K562 (cell line): ENCODE measurements around the gene SOCS4. TPM values are rescaled to one million over a fixed set of nuclear protein-coding genes. Genes with fewer than 3 reads are reported as not detected.

ENCODE experiments used
- CHD1 ChIP-seq: fragments of 200-600 bp; sonication (generic); IDR thresholded peaks from one replicate; pipeline ENCODE4 v1.6.1; 2012; ENCODE audit warnings: mild to moderate bottlenecking, moderate library complexity, low read length, inconsistent platforms
- DPF2 ChIP-seq: fragments of 450-650 bp; IDR thresholded peaks from 2 replicates; pipeline ENCODE4 v1.6.1; 2016
- E2F6 ChIP-seq, 2 experiments: IDR thresholded peaks; 2 replicates each; pipeline ENCODE4 v1.6.1; 2011; ENCODE audit warnings: borderline replicate concordance in 1 of 2, control low read depth in 1 of 2, low read depth in 1 of 2, low read length in 1 of 2, mild to moderate bottlenecking in 1 of 2, mixed read lengths in 1 of 2, moderate library complexity in 1 of 2; ENCODE audit not compliant: insufficient read depth in 1 of 2, insufficient read length in 1 of 2, poor library complexity in 1 of 2, severe bottlenecking in 1 of 2; ENCODE audit errors: extremely low read depth in 1 of 2
- FOS ChIP-seq: IDR thresholded peaks from 3 replicates; pipeline ENCODE4 v1.6.1; 2011; ENCODE audit not compliant: insufficient read length; ENCODE audit errors: extremely low read depth
- HNRNPLL ChIP-seq: fragments of 200-400 bp; formaldehyde crosslinking; IDR thresholded peaks from 2 replicates; pipeline ENCODE4 v1.6.1; 2017; ENCODE audit warnings: low read length, low read depth, mild to moderate bottlenecking; ENCODE audit not compliant: poor library complexity, severe bottlenecking
- ILK ChIP-seq: fragments of 450-650 bp; IDR thresholded peaks from 2 replicates; pipeline ENCODE4 v1.6.1; 2016; ENCODE audit warnings: missing genetic modification characterization, low read depth, mild to moderate bottlenecking, missing compliant biosample characterization, moderate library complexity, borderline replicate concordance
- KDM4B ChIP-seq, 2 experiments: fragments of 450-650 bp in 1 of 2; sonication (generic) in 1 of 2; IDR thresholded peaks; 2 replicates each; pipeline ENCODE4 v1.6.1; 2016 to 2017; ENCODE audit warnings: borderline replicate concordance in 2 of 2, antibody characterized with exemption in 1 of 2, low read depth in 1 of 2, mild to moderate bottlenecking in 1 of 2
- KLF13 ChIP-seq: fragments of 450-650 bp; IDR thresholded peaks from 2 replicates; pipeline ENCODE4 v1.6.1; 2016; ENCODE audit warnings: missing genetic modification characterization, low read depth, mild to moderate bottlenecking, missing compliant biosample characterization, moderate library complexity, borderline replicate concordance
- LEF1 ChIP-seq: fragments of 450-650 bp; IDR thresholded peaks from 2 replicates; pipeline ENCODE4 v1.6.1; 2016; ENCODE audit warnings: mild to moderate bottlenecking
- MCM2 ChIP-seq: fragments of 450-650 bp; IDR thresholded peaks from 2 replicates; pipeline ENCODE4 v1.6.1; 2017; ENCODE audit warnings: low read depth, mild to moderate bottlenecking
- NEUROD1 ChIP-seq: fragments of 150-350 bp; IDR thresholded peaks from 2 replicates; pipeline ENCODE4 v1.6.1; 2014; ENCODE audit warnings: borderline replicate concordance, low read length, low read depth; ENCODE audit not compliant: partially characterized antibody
- POLR2H ChIP-seq: IDR thresholded peaks from 2 replicates; pipeline ENCODE4 v1.6.1; 2016; ENCODE audit warnings: missing genetic modification characterization, low read depth, mild to moderate bottlenecking, control low read depth, missing compliant biosample characterization, moderate library complexity
- RUNX1 ChIP-seq: sonication (generic); IDR thresholded peaks from 2 replicates; pipeline ENCODE4 v1.6.1; 2016; ENCODE audit warnings: antibody characterized with exemption, low read depth
- TCF3 ChIP-seq: sonication (generic); formaldehyde crosslinking; IDR thresholded peaks from 2 replicates; pipeline ENCODE4 v1.4.0; 2020; ENCODE audit warnings: mild to moderate bottlenecking, missing genetic modification reagents
- ZBTB12 ChIP-seq: fragments of 250-450 bp; sonication (Bioruptor Pico); IDR thresholded peaks from 2 replicates; pipeline ENCODE4 v1.4.0; 2020
- ZNF197 ChIP-seq: fragments of 200-800 bp; sonication (Bioruptor generic); IDR thresholded peaks from 2 replicates; pipeline ENCODE4 v1.6.1; 2016; ENCODE audit warnings: low read depth, missing genetic modification characterization, missing compliant biosample characterization
- ZNF584 ChIP-seq: fragments of 200-800 bp; sonication (Bioruptor generic); IDR thresholded peaks from 2 replicates; pipeline ENCODE4 v1.6.1; 2016; ENCODE audit warnings: low read depth, mild to moderate bottlenecking, missing genetic modification characterization, missing compliant biosample characterization
- ZNF780A ChIP-seq: fragments of 250-450 bp; sonication (Bioruptor Pico); IDR thresholded peaks from 2 replicates; pipeline ENCODE4 v1.5.0; 2021; ENCODE audit warnings: mild to moderate bottlenecking
- ZNF79 ChIP-seq: fragments of 250-450 bp; sonication (Bioruptor Pico); IDR thresholded peaks from 2 replicates; pipeline ENCODE4 v1.4.0; 2020; ENCODE audit warnings: low read depth, mild to moderate bottlenecking, moderate library complexity
- polyA plus RNA-seq, 8 experiments: library from polyadenylated mRNA; depleted of rRNA in 4 of 8; stranded (reverse) in 5 of 8; unstranded in 3 of 8; fragments of >200 nt; fragmentation: Nextera tagmentation in 2 of 8; fragmentation: Illumina TruSeq in 1 of 8; extraction: Ambion mirVana in 2 of 8; extraction: Trizol in 1 of 8; gene quantifications; 2 replicates each; pipeline versions ENCODE4 v1.2.1 to v1.2.3, GENCODE V29; 2011 to 2014; ENCODE audit warnings: inconsistent platforms in 1 of 8, missing spikeins in 1 of 8
- total RNA-seq, 7 experiments: library from RNA; depleted of rRNA in 6 of 7; stranded (reverse); fragments of >200 nt in 6 of 7; fragmentation: Illumina TruSeq in 2 of 7; extraction: Trizol in 2 of 7; gene quantifications; 2 replicates each; pipeline versions ENCODE4 v1.2.1 to v1.2.3, GENCODE V29; 2011 to 2021; ENCODE audit warnings: low replicate concordance in 1 of 7
- TF ChIP-seq, protein P1 (sequence below): sonication (generic); formaldehyde crosslinking; IDR thresholded peaks from 2 replicates; pipeline ENCODE4 v1.8.0; 2022; ENCODE audit warnings: mild to moderate bottlenecking, low read depth, missing genetic modification reagents
- TF ChIP-seq, protein P2 (sequence below): fragments of 250-450 bp; sonication (Bioruptor Pico); IDR thresholded peaks from 2 replicates; pipeline ENCODE4 v1.5.0; 2022; ENCODE audit warnings: mild to moderate bottlenecking

SOCS4 gene
- total and polyA plus RNA-seq, 9 of the 15 experiments (the other 6 are each of a cell fraction or from before 2014, with no cell fraction given): 2.6 to 12.7 (median 9.7) TPM

GRCh38 chr14:55051423-55052268 is 24.6 kb downstream of the SOCS4 start, which contains the start of gene MAPK1IP1L (continued):
- TF ChIP-seq, protein P1, sequence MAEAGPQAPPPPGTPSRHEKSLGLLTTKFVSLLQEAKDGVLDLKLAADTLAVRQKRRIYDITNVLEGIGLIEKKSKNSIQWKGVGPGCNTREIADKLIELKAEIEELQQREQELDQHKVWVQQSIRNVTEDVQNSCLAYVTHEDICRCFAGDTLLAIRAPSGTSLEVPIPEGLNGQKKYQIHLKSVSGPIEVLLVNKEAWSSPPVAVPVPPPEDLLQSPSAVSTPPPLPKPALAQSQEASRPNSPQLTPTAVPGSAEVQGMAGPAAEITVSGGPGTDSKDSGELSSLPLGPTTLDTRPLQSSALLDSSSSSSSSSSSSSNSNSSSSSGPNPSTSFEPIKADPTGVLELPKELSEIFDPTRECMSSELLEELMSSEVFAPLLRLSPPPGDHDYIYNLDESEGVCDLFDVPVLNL: no peak
- no peak for TF ChIP-seq ILK (tag)
- TF ChIP-seq FOS: no peak
- TF ChIP-seq NEUROD1: peak; percentile 56
- no peak for TF ChIP-seq MCM2
- TF ChIP-seq ZNF79: no peak
- TF ChIP-seq LEF1: no peak
- peak; percentile 62 for TF ChIP-seq HNRNPLL
- TF ChIP-seq DPF2: 0 out of 2 replicates have a peak, but pooled peaks have one; percentile 6
- TF ChIP-seq RUNX1: no peak
- peak; percentile 40 for TF ChIP-seq CHD1
- peak; percentile 32 for TF ChIP-seq TCF3
- TF ChIP-seq KDM4B (IDR thresholded peaks at IDR 0.05; ENCODE audit: borderline replicate concordance in 2 of 2, low read depth in 1 of 2): 0 out of 4 replicates have a peak, but pooled peaks of 1 of the 2 experiments have one; percentile 49
- TF ChIP-seq ZNF780A (CRISPR knock-in tag): no peak
- TF ChIP-seq ZBTB12 (CRISPR knock-in tag): peak; percentile 80
- TF ChIP-seq, protein P2, sequence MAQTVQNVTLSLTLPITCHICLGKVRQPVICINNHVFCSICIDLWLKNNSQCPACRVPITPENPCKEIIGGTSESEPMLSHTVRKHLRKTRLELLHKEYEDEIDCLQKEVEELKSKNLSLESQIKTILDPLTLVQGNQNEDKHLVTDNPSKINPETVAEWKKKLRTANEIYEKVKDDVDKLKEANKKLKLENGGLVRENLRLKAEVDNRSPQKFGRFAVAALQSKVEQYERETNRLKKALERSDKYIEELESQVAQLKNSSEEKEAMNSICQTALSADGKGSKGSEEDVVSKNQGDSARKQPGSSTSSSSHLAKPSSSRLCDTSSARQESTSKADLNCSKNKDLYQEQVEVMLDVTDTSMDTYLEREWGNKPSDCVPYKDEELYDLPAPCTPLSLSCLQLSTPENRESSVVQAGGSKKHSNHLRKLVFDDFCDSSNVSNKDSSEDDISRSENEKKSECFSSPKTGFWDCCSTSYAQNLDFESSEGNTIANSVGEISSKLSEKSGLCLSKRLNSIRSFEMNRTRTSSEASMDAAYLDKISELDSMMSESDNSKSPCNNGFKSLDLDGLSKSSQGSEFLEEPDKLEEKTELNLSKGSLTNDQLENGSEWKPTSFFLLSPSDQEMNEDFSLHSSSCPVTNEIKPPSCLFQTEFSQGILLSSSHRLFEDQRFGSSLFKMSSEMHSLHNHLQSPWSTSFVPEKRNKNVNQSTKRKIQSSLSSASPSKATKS (CRISPR knock-in tag): no peak
- peak; percentile 85 for TF ChIP-seq POLR2H
- peak; percentile 63; the same call in 1 of the 2 replicates for TF ChIP-seq KLF13 (tag)
- TF ChIP-seq ZNF584 (CRISPR knock-in tag): no peak
- TF ChIP-seq E2F6 (IDR thresholded peaks at IDR 0.05; ENCODE audit: borderline replicate concordance in 1 of 2, extremely low read depth in 1 of 2, insufficient read depth in 1 of 2, insufficient read length in 1 of 2, low read depth in 1 of 2, low read length in 1 of 2, poor library complexity in 1 of 2, severe bottlenecking in 1 of 2): peak; percentile 15 to 65
- no peak for TF ChIP-seq ZNF197 (CRISPR knock-in tag)
